DND-41 (cell line): ENCODE data around the gene PAPOLG.

Source experiments
- EZH2 ChIP-seq: IDR thresholded peaks from 3 replicates; pipeline ENCODE4 v1.6.1; 2012; ENCODE audit warnings: borderline replicate concordance, low read depth, mild to moderate bottlenecking, moderate library complexity, low read length, inconsistent platforms; ENCODE audit not compliant: severe bottlenecking
- TF ChIP-seq, protein P1 (sequence below): IDR thresholded peaks from 2 replicates; pipeline ENCODE4 v1.5.1; 2012; ENCODE audit warnings: borderline replicate concordance, low read length, moderate library complexity, mild to moderate bottlenecking; ENCODE audit not compliant: poor library complexity, severe bottlenecking; ENCODE audit errors: extremely low read depth

DNA sequence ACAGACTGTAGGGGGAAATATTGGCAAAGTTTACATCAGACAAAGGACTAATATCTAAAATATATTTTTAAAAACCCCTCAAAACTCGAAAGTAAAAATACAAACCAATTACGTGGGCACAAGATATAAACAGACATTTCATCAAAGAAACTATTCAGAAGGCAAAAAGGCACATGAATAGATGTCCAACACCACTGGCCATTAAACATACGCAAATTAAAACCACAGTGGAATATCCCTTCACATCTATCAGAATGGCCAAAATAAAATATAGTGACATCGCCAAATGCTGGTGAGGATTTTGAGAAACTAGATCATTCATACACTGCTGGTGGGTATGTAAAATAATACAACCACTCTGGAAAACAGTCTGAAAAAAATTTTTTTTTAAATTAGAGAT is 30.6 kb upstream of the PAPOLG start:
- no peak for TF ChIP-seq EZH2
- TF ChIP-seq, protein P1, sequence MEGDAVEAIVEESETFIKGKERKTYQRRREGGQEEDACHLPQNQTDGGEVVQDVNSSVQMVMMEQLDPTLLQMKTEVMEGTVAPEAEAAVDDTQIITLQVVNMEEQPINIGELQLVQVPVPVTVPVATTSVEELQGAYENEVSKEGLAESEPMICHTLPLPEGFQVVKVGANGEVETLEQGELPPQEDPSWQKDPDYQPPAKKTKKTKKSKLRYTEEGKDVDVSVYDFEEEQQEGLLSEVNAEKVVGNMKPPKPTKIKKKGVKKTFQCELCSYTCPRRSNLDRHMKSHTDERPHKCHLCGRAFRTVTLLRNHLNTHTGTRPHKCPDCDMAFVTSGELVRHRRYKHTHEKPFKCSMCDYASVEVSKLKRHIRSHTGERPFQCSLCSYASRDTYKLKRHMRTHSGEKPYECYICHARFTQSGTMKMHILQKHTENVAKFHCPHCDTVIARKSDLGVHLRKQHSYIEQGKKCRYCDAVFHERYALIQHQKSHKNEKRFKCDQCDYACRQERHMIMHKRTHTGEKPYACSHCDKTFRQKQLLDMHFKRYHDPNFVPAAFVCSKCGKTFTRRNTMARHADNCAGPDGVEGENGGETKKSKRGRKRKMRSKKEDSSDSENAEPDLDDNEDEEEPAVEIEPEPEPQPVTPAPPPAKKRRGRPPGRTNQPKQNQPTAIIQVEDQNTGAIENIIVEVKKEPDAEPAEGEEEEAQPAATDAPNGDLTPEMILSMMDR = no peak
